HUES6 (cell line): ENCODE data around the gene SHANK3.
"Not testable (repeated sequence)": the region's sequence is repeated elsewhere in the genome, so short reads cannot be mapped to it uniquely, and the experiment has no call there.

Experiments used
- H3K27ac ChIP-seq: 2 replicates; pipeline ENCODE4 v1.7.0; 2013; ENCODE audit warnings: low read depth, mild to moderate bottlenecking, low read length, inconsistent platforms
- H3K27me3 ChIP-seq: 2 replicates; pipeline ENCODE4 v1.6.1; 2013; ENCODE audit warnings: low read length; ENCODE audit not compliant: control insufficient read depth, insufficient read depth
- H3K36me3 ChIP-seq: 2 replicates; pipeline ENCODE4 v1.6.1; 2013; ENCODE audit warnings: low read length; ENCODE audit not compliant: control insufficient read depth, insufficient read depth
- H3K4me1 ChIP-seq: 2 replicates; pipeline ENCODE4 v1.6.1; 2013; ENCODE audit warnings: low read length; ENCODE audit not compliant: control insufficient read depth, insufficient read depth
- H3K4me3 ChIP-seq: 2 replicates; pipeline ENCODE4 v1.5.1; 2013; ENCODE audit warnings: low read depth, low read length
- H3K9ac ChIP-seq: one replicate; pipeline ENCODE4 v1.6.1; 2013; ENCODE audit warnings: mild to moderate bottlenecking, low read length
- H3K9me3 ChIP-seq: 2 replicates; pipeline ENCODE4 v1.6.1; 2013; ENCODE audit warnings: low read depth, low read length; ENCODE audit not compliant: control insufficient read depth, insufficient read depth

The SHANK3 gene

DNA sequence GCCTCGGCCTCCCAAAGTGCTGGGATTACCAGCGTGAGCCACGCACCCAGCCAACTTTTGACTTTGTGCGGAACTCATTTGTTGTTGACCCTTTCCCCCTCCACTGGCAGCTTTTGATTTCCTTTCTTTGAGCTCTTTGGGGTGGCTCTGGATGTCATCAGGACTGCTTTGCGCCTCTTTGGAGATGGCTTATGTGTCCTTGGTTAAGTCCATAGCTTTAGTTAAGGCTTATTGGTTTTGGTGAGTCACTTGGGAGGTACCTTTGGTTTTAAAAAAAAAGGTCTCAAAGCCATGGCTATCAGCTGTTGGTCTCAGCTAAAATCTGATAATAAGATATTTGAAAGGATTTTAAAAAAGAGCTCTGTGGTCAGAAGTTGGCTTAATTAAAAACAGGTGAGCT is 39.5 kb upstream of the SHANK3 start:
- H3K4me3 ChIP-seq: no peak overlapping the region
- H3K27me3 ChIP-seq: peaks cover 6% of the 10 kb centered on the region
- H3K9ac ChIP-seq: no peak overlapping the region
- H3K36me3 ChIP-seq: no peaks in the 10 kb centered on the region
- H3K9me3 ChIP-seq: no peaks in the 10 kb centered on the region
- peaks cover 6% of the 10 kb centered on the region for H3K4me1 ChIP-seq
- H3K27ac ChIP-seq: no peak overlapping the region

DNA sequence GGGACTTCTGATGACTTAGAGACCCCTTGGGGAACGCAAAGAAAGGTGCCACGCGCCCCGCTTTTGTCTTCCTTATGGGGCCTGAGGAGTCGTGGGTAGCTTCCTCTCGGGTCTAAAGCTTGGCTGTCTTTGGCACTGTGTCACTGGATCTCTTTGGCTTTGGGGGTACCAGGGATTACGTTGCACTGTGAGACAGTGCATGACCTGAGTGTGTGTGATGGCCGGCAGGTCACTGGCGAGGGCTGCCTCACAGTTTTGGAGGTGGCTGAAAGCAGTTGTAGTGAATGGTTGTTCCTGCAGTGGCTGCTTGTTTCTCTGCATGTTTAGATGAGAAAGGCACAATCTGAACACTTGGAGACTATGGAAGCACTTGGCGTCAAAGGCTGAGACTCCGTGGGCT is 38.9 kb upstream of the SHANK3 start:
- H3K4me1 ChIP-seq: peaks cover 2% of the 10 kb centered on the region
- H3K4me3 ChIP-seq: no peak overlapping the region
- H3K36me3 ChIP-seq: no peaks in the 10 kb centered on the region
- H3K9ac ChIP-seq: no peak overlapping the region
- peaks cover 2% of the 10 kb centered on the region for H3K27me3 ChIP-seq
- H3K9me3 ChIP-seq: no peaks in the 10 kb centered on the region
- no peak overlapping the region for H3K27ac ChIP-seq

DNA sequence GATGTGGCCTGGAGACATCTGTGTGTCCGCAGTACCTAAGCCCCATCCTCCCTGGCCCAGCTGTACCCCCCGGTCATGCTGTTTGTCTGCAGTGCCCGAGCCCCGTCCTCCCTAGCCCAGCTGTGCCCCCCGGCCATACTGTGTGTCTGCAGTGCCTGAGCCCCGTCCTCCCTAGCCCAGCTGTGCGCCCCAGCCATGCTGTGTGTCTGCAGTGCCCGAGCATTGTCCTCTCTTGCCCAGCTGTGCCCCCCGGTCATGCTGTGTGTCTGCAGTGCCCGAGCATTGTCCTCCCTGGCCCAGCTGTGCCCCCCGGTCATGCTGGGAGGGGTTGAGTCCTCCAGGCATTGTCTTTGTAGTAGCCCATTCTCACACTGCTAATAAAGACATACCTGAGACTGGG is 37.0 kb upstream of the SHANK3 start:
- H3K4me3 ChIP-seq: no peak overlapping the region

DNA sequence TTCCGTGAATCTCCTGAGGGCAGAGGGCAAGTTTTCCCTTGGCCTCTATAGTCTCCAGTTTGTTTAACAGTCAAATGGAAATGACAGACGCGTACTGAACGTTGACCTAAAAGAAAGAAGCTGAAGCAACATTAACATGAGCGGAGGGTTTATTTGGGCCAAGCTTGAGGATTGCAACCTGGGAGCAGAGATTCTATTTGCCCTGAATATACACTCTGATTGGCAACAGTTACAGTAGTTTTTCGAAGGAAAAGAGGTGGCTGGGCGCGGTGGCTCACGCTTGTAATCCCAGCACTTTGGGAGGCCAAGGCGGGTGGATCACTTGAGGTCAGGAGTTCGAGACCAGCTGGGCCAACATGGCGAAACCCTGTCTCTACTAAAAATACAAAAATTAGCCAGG is 32.3 kb upstream of the SHANK3 start:
- H3K9me3 ChIP-seq, H3K4me3 ChIP-seq, H3K36me3 ChIP-seq, H3K27ac ChIP-seq, H3K9ac ChIP-seq: not testable (repeated sequence)
- Histone ChIP-seq H3K27me3 (peaks cover 24% of the 10 kb centered on the region), H3K4me1 (peaks cover 15% of the 10 kb centered on the region)

More for the DNA sequence above, 37.0 kb upstream of the SHANK3 start:
- Histone ChIP-seq H3K9me3 (no peaks in the 10 kb centered on the region), H3K4me1 (no peaks in the 10 kb centered on the region), H3K36me3 (no peaks in the 10 kb centered on the region), H3K27me3 (no peaks in the 10 kb centered on the region), H3K9ac (no peak overlapping the region), H3K27ac (no peak overlapping the region)

DNA sequence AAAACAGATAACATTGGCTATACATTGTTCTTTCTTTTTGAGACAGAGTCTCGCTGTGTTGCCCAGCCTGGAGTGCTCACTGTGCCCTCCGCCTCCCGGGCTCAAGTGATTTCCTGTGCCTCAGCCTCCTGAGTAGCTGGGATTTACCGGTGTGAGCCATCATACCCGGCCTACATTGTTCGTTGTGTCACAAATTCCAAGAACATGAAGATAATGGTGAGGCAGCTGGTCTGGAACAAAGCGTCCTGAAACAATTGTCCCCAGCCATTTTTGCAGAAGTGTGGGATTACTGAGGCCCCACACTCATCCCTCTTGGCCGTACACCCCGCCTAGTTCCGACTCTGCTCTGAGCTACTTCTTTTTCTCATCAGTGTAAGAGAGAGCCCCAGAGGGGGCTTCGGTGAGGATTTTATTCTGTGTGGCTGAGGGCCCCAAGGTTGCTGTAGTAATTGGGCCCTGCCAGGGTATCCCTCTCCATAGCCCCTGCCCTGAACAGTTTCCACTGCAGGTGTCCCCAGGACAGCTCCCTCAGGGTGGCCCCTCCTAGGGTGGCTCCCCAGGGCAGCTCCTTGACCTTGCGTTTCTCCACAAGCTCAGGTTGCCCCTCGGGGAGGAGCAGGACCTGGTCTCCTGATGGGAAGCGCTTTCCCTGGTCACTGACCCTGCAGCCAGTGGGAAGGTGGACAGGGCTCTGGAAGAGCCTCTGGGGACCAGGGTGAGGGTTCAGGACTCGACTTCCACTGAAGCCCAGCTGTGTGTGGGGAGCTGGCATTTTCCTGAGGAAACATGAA is 31.6 kb upstream of the SHANK3 start:
- no peak overlapping the region for H3K9ac ChIP-seq
- H3K27me3 ChIP-seq: peaks cover 30% of the 10 kb centered on the region
- H3K36me3 ChIP-seq: no peaks in the 10 kb centered on the region
- H3K4me3 ChIP-seq: peak overlapping the region; percentile 37
- H3K9me3 ChIP-seq: 0 out of 2 replicates have a peak, but pooled peaks cover 6% of the 10 kb centered on the region
- H3K27ac ChIP-seq: no peak overlapping the region
- H3K4me1 ChIP-seq: peaks cover 15% of the 10 kb centered on the region

DNA sequence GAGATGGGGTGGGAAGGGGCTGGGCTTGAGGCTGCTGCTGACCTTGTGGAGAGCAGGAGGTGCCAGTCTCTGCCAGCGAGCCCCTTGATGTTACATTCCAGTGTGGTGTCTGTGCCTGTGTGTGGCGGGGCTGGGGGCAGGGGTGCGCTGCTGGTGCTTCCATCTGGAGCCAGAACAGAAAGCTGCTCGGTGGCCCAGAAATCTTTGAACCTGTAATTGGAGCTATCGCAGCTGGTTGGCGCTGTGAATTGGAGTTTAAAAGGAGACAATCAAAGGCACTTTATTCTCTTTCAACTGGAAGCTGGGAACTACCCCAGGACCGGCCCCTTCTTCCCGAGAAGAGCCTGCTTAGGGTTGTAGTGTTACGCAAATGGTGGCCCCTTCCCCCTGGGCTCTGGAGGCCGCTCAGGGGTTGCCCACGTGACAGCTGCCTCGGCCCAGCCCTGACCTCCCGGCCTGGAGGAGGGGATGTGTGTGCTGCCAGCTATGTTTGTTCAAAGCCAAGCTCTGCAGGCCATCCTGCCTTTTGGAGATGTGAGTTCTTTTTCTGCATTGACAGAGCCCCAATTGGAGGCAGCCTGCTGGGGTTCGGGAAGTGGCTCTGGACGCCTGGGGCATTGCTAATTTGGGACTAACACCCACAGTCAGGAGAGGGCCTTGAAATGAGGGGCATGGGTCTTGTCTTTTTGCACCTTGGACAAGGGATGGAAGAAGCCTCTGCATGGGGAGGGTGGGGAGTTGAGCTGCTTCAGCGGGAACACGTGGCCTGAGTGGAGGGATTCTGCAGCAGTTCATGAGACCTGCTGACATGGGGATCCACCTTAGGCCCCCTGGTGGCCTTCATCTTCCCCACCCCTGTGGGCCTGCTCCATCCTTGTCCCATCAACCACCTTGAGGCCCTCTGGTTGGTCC is 30.7 kb upstream of the SHANK3 start:
- H3K27ac ChIP-seq: no peak overlapping the region
- peaks cover 12% of the 10 kb centered on the region for H3K9me3 ChIP-seq

DNA sequence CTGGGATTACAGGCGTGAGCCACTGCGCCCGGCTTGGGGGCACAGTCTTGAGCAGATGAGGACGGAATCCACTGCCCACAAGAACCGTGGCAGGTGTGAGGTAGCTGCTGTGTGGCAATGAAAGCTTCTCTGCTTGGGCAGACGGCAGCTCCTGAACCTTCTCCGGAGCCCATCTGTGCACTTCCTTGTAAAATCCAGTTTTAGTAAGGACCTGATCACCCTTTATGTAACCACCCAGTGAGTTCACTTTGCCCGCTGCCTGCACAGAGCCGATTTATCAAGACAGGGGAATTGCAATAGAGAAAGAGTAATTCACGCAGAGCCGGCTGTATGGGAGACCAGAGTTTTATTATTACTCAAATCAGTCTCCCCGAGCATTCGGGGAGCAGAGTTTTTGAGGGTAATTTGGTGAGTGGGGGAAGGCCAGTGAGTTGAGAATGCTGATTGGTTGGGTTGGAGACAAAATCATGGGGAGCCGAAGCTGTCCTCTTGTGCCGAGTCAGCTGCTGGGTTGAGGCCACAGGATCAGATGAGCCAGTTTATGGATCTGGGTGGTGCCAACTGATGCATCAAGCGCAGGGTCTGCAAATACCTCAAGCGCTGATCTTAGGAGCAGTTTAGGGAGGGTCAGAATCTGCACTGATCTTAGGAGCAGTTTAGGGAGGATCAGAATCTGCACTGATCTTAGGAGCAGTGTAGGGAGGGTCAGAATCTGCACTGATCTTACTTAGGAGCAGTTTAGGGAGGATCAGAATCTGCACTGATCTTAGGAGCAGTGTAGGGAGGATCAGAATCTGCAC is 29.4 kb upstream of the SHANK3 start:
- H3K27me3 ChIP-seq: peaks cover 30% of the 10 kb centered on the region
- peaks cover 12% of the 10 kb centered on the region for H3K9me3 ChIP-seq
- H3K4me3 ChIP-seq, H3K27ac ChIP-seq, H3K36me3 ChIP-seq, H3K9ac ChIP-seq: not testable (repeated sequence)
- H3K4me1 ChIP-seq: peaks cover 15% of the 10 kb centered on the region

More for the DNA sequence above, 30.7 kb upstream of the SHANK3 start:
- Histone ChIP-seq H3K36me3 (no peaks in the 10 kb centered on the region), H3K4me1 (peaks cover 15% of the 10 kb centered on the region), H3K9ac (no peak overlapping the region), H3K27me3 (peaks cover 30% of the 10 kb centered on the region), H3K4me3 (peak overlapping the region; percentile 37)

DNA sequence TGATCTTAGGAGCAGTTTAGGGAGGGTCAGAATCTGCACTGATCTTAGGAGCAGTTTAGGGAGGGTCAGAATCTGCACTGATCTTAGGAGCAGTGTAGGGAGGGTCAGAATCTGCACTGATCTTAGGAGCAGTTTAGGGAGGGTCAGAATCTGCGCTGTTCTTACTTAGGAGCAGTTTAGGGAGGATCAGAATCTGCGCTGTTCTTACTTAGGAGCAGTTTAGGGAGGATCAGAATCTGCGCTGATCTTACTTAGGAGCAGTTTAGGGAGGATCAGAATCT is 28.9 kb upstream of the SHANK3 start:
- peaks cover 12% of the 10 kb centered on the region for H3K9me3 ChIP-seq
- peaks cover 15% of the 10 kb centered on the region for H3K4me1 ChIP-seq
- H3K9ac ChIP-seq, H3K4me3 ChIP-seq, H3K36me3 ChIP-seq, H3K27ac ChIP-seq: not testable (repeated sequence)
- H3K27me3 ChIP-seq: peaks cover 30% of the 10 kb centered on the region

DNA sequence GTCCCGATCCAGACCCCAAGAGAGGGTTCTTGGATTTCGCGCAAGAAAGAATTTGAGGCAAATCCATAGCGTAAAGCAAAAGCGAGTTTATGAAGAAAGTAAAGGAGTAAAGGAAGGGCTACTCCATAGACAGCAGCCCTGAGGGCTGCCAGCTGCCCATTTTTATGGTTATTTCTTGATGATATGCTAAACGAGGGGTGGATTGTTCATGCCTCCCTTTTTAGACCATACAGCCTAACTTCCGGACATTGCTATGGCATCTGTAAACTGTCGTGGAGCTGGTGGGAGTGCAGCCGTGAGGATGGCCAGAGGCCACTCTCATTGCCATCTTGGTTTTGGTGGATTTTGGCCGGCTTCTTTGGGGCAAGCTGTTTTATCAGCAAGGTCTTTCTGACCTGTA is 19.4 kb upstream of the SHANK3 start:
- Histone ChIP-seq H3K4me3 (no peak overlapping the region), H3K9ac (no peak overlapping the region), H3K27ac (no peak overlapping the region), H3K36me3 (no peaks in the 10 kb centered on the region), H3K4me1 (no peaks in the 10 kb centered on the region; the same call in 1 of the 2 replicates), H3K27me3 (peaks cover 18% of the 10 kb centered on the region), H3K9me3 (peaks cover 28% of the 10 kb centered on the region)

DNA sequence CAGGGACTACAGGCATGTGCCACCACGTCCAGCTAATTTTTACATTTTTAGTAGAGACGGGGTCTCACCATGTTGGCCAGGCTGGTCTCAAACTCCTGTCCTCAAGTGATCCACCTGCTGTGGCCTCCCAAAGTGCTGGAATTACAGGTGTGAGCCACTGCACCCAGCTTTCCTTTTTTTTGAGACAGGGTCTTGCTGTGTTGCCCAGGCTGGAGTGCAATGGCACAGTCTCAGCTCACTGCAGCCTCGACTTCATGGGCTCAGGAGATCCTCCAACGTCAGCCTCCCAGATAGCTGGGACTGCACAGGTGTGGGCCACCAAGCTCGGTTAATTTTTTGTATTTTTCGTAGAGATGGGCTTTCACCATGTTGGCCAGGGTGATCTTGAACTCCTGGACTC is 18.0 kb upstream of the SHANK3 start:
- H3K27ac ChIP-seq, H3K4me3 ChIP-seq, H3K4me1 ChIP-seq, H3K9ac ChIP-seq, H3K36me3 ChIP-seq: not testable (repeated sequence)
- Histone ChIP-seq H3K27me3 (peaks cover 18% of the 10 kb centered on the region), H3K9me3 (peaks cover 26% of the 10 kb centered on the region)
